ENCODE measurements around the gene ENOX2.
"Not testable (repeated sequence)": the region's sequence is repeated elsewhere in the genome, so short reads cannot be mapped to it uniquely, and the experiment has no call there.

ENOX2 gene

DNA sequence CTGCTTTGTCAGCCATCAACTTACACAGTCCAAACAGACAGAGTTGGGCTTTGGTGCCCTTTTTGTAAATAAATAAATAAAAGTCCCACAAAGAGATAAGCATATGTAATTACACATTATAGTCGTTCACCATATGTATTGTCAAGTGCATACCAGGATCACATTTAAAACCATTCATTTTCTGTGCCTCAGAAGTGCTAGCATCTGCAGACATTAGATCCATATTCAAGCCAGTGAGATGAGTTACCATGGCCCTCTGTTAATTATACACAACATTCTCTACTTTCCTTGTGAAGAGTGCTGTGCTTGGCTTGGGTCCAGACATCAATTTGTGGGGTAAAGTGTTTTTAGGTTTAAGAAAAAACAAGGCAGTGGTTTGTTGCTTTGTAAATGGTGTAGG lies 76.8 kb downstream of the ENOX2 start:
- no peak for ATAC-seq

DNA sequence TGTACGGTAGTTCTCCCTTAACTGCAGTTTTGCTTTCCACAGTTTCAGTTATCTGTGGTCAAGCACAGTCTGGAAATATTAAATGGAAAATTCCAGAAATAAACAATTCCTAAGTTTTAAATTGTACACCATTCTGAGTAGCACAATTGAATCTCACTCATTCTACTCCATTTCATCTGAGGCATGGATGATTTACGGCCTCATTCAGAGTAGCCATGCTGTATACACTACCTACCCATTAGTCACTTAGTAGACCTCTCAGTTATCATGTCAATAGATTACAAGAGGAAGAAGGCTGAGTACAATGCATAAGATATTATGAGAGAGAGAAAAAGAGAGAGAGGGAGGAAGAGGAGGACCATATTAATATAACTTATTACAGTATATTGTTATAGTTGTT lies 77.5 kb downstream of the ENOX2 start:
- no peak for ATAC-seq

DNA sequence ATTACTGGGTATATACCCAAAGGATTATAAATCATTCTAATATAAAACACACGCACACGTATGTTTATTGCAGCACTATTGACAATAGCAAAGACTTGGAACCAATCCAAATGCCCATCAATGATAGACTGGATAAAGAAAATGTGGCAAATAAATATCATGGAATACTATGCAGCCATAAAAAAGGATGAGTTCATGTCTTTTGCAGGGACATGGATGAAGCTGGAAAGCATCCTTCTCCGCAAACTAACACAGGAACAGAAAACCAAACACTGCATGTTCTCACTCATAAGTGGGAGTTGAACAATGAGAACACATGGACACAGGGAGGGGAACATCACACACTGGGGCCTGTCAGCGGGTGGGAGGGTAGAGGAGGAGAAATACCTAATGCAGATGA lies 83.6 kb downstream of the ENOX2 start:
- ATAC-seq, result not testable (repeated sequence)

DNA sequence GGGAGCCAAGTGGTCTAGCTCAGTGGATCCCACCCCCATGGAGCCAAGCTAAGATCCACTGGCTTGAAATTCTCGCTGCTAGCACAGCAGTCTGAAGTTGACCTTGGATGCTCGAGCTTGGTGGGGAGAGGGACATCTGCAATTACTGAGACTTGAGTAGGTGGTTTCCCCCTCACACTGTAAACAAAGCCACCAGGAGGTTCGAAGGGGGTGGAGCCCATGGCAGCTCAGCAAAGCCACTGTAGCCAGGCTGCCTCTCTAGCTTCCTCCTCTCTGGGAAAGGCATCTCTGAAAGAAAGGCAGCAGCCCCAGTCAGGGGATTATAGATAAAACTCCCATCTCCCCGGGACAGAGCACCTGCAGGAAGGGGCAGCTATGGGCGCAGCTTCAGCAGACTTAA lies 89.1 kb downstream of the ENOX2 start:
- ATAC-seq, result not testable (repeated sequence)

DNA sequence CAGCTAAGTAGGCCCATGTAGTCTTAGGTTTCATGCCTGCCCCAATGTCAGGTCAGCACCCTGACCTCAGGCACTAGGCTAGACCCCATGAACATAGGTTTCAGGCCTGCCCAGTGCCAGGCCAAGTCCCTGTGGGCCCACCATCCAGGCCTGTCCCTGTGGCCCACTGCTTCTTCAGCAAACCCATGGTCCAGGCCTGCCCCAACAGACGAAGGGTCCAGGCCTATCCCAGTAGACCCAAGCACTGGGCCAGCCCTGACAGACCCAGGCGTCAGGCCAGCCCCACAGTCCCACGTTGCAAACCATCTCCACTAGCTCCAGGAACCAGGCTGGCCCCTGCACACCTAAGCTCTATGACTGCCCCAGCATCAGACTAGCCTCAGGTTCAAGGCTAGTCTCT lies 92.4 kb downstream of the ENOX2 start:
- ATAC-seq, result no peak

DNA sequence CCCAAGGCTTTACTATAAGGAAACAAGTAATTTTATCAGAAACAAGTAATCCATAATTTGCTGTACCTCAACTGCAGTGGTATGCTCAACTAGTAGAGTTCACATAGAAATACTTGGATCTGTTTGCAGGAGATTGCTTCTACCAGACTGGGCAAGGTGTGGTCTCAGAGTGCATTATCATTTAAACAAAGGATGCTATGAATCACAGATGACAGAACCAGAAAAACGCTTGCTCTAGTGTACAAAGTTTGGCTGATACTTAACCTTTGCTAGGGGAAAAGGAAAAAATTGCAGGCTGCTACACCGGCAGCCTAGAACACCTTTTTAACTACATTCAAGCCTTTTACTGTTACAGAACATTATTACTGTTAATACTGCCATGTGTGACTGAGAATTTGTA lies 97.1 kb downstream of the ENOX2 start:
- no peak for ATAC-seq

DNA sequence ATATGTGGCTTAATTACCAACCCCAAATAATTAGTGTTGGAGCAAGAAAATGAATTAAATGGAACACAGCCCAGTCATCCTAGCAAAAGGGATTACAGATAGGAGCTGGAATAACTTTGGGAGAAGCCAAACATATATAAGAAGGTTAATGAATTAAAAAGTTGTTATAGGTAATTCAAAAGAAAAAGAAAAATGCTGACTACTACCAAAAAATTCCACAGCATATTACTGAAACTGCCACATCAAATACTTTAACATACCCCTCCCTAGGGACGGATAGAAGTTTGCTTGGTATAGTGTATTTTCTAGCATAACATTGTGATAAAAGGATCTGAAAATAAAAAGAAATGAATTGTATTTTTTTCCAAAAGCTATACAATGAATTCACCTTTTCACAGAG lies 99.5 kb downstream of the ENOX2 start:
- ATAC-seq, result no peak

DNA sequence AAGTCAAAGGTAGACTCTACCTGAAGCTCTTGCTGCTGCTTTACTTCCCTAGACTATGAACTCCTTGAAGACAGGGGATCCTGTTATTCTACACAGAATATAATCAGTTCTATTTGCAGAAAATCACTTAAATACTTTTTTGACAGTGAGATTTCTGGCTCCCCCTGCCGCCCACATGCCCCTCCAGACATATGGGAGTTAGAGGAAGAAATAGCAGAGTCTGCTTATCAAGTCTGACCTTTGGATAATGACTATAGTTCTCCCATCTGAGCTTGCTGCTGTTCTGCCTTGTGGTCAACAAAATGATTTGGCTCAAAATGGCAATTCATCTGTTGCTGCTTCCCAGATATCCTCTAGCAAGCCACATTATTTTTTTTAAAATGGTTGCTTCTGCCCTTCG lies 101.1 kb downstream of the ENOX2 start:
- ATAC-seq, result no peak

DNA sequence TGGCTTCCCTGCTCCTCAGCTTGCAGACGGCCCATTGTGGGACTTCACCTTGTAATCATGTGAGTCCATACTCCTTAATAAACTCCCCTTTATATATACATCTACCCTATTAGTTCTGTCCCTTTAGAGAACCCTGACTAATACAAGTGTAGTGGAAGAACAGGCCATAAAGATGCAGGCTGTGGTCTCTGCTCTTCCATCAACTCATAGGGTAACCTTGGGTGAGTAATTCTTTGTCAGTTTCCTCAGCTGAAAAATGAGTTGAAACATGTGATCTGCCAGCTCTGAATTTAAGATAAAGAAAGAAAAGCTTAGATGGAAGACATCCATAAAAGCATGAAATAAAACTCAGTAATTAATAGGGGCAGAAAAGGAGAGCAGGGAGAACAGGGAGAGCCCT lies 103.6 kb downstream of the ENOX2 start:
- no peak for ATAC-seq

DNA sequence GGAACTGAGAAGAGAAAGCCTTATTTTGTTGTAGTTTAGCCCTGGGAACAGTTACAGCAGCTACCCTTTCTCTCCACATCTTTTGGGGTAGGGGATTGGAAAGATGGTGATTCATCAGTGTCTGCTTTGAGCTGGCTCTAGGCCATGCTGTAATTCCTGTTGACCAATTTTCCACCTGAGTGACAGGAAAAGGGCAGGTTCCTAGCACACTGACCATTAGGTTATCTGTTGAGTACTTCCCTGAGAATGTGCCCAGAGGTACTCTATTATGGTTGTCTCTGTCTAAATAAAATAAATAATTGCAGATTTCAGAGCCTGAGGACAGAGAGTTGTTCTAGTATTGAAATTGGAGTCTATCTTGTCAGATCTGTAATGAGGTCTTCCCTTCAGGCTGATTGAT lies 109.0 kb downstream of the ENOX2 start:
- no peak for ATAC-seq

DNA sequence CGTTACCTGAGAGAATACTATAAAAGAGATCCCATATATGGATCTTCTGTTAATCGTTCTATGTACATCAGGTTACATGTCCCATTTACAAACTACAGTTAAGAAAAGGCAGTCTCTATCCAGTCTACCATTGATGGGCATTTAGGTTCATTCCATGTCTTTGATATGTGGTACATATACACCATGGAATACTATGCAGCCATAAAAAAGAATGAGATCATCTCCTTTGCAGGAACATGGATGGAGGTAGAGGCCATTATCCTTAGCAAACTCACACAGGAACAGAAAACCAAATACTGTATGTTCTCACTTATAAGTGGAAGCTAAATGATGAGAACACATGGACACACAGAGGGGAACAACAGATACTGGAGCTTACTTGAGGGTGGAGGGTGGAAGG lies 111.1 kb downstream of the ENOX2 start:
- not testable (repeated sequence) for ATAC-seq

DNA sequence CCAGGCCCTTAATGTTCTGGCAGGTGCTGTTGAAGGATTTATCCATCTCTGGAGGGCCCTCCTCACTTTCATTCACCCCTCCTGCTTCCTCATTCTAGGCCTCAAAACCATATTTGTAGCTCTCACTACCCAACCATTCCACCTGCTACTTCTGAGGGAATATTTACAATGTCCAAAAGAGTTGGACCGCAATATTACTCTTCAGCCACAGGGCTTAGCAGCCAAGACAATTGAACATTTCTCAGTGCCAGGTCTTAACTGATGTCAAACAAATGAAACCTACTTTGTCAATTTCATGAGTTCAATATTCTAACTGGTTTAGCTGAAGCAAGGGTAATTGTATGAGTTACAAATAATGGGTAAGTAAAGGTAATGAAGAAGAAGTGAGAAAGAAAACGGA lies 113.2 kb downstream of the ENOX2 start:
- no peak for ATAC-seq

DNA sequence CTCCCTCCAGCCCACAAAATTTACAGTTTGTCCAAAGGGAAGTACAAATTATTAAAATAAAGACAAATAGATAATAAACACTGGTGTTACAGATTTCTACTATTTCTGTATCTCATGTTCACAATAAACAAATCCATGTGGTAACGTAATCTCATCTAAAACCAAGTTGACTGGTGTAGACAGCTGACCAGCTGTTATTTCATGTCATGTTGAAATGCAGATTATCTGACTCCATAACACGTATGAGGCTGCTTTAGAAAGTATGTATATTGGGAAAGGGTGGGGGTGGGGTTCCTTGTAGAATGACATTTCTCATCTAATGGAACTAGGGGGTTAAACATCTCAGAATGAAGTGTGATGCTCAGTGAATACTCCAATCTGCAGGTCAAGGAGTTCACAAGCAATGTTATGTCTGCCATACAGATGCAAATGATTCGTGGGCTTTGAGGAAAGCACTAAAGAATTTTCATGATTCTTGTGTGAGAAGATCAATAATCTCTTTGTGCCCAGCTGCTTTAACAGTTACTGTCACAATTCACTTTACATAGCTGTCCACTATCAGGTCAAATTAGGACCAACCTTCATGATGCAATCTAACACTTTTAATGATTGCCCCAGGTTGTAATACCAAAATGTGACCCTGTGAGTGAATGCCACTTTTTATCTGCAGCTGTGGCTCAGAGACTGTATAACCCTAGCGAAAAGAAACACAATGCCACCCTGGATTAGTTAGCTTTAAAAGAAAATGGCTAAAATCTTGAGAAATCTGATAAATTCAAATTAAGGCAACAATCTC lies 114.0 kb downstream of the ENOX2 start:
- no peak for ATAC-seq

DNA sequence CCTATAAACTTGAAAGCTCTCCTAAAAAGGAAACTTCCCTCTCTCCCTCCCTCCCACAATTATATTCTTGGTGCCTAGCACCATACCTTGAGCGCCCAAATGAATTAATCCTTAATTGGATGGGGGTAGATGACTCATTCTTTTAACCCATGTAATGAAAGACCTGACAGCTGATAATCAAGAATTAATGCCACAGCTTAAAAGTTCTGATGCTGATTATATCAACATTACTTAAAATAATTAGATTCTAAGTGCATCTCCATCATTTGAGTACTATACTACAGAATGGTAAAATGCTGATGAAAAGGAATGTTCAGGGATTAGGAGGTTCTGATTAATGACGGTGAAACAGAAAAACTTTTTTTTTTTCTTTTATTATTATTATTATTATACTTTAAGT lies 117.0 kb downstream of the ENOX2 start:
- no peak for ATAC-seq

DNA sequence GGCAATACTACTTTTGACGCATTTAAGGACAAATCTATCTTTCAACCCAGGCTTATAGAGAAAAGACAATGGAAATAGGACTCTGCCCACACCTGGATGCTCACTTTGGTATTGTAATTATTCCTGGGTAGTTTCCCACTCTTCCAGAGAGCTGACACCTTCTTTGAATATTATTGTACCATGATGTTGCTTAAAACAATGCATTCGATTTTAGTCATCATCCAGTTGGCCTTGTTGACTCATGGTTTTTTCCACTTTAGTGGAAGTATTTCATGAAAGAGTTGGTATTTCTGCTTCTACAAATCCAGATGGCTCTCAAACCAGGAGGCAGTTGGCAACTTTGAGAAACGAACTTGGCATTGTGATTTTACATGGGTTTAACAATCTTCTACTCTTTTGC lies 124.2 kb downstream of the ENOX2 start:
- no peak for ATAC-seq

DNA sequence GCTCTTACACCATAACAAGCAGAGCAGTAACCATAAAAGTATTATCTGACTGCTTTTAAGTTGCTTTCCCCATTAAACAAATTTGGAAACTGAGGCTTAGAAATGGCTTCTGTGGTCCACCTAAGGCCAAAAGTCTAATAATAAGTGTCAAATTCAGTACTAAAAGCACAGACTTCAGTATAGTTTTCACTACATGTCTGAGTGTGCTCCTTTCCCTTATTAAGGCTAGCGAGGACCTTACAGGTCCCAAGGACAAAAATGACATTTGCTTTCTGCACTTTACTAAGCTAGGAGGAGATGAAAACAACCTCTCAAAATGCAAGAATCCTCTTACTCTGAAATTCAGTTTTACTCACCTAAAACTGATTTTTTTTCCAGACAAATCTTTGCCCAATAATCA lies 127.2 kb downstream of the ENOX2 start:
- ATAC-seq, result no peak

DNA sequence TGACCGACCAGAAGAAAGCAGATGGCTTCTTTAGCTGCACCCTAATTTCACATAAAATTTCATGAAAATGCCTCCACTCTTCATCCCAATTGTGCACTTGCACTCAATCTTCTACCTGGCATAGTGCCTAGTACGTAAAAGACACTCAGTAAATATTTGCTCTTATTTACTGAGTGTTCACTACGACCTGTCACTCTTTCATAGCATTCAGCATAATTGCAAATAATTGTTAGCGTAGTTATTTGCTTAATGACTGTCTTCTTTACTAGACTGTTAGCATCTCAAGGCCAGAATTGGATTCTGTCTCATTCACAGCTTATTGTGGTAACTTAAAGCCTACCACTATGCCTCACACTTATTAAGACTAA lies 130.2 kb downstream of the ENOX2 start:
- no peak for ATAC-seq

DNA sequence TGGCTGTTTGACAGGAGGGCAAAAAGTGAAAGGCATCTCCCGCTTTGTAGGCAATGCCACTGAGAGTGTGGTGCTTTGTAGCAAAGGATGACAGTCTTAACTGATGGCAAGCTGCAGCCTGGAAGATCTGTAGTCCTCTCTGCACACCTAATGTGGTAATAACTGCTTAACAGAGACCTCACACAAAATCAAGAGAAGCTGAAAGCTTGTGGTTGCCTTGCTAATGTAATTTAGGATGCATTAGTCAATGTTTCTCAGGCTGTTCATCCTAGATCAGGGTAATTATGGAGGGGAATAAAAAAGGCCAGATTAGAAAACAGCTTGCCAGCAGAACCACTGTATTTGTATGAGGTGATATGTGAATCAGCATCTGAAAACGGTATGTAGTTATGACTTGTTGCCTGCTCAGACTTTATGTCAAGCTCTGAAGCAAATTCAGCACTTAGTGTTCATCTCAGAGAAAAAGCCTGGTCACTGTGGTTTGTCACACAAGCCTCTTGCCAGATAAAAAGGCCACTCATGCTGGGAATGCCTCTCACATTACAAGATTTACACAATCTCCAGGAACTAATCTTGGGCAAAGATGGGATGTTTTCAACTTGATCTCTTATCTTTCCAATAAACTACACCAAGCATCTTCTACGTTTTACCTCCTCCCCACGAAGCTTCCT lies 130.8 kb downstream of the ENOX2 start:
- ATAC-seq, result no peak

DNA sequence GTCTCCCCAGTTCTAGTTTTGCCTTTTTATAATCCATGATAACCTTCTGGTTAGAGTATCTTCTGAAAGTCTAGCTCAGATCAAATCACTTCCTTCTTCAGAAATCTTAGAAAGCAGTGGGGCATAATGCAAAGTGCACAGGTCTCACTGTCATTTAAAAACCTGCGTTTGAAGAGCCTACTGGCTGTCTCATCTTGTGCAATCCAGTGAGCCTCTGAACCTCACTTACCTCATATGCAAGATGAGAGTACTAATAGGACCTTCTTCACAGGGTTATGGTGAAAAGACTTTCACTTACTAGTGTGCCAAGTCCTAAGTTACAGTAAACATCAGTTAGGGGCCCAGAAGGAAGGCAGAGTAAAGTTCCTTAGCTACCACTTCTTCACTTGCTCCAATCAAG lies 131.4 kb downstream of the ENOX2 start:
- ATAC-seq, result no peak

DNA sequence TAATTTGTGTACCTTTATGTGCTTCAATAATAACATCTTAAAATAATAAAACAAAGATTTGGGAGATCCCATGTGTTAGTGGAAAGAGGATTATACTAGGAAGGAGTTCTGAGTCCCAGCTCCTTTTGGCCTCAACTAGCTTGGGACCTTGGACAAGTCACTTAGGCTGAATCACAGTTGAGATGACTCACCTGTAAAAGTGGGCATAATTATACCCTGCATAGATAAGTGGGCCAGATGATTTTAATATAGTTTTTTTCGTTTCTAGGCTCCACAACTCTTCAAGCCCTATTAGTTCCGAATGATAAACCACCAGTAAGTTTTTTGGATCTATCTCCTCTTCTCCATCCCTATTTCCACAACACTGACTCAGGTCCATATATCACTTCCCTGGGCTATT lies 131.8 kb downstream of the ENOX2 start:
- ATAC-seq, result no peak

DNA sequence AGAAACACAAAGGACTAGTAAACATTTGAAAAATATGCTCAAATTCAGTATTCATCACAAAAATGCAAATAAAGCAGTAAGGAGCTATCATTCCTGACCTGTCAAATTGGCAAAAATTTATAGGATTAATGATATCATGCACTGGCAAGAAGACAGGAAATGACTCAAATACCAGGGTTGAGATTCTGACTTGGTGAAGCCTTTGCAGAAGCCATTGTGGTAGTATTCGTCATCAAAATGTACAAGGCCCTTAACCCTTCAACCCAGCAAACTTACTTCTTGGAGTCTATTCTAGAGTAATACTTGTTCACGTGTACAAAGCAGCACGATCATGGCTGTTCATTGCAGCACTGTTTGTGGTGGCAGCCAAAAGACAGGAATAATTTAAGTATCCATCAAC lies 132.4 kb downstream of the ENOX2 start:
- ATAC-seq, result peak in 1 of 2 donors; percentile 38

DNA sequence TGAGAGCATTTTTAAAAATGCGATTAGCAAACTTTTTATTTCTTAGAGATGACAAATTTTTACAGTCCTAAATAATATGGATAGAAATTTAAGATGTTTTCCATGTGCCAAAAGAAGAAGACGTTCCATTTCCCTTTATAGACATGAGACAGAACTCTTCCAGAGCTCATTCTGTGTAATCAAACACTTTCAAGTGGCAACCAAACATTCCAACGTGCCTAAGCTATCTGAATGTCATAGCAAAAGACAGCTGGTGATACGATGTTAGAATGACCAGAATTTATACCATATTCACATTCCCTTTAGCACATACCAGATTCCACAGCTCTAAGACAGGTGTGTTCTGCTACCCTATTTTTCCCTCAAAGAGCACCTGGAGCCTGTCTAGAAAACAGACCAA lies 133.2 kb downstream of the ENOX2 start:
- ATAC-seq, result no peak

DNA sequence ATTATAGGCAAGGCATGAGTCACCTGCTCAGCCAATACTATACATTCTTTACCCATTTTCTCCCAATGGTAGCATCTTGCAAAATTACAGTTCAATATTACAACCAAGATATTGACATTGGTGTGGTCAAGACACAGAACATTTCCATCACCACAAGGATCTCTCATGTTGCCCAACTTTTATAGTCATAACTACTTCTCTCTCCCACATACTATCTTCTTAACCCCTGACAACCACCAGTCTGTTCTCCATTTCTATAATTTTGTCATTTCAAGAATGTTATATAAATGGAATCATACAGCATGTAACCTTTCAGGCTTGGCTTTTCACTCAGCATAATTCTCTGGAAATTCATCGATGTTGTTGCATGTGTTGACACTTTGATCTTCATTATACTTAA lies 144.9 kb downstream of the ENOX2 start:
- no peak for ATAC-seq

DNA sequence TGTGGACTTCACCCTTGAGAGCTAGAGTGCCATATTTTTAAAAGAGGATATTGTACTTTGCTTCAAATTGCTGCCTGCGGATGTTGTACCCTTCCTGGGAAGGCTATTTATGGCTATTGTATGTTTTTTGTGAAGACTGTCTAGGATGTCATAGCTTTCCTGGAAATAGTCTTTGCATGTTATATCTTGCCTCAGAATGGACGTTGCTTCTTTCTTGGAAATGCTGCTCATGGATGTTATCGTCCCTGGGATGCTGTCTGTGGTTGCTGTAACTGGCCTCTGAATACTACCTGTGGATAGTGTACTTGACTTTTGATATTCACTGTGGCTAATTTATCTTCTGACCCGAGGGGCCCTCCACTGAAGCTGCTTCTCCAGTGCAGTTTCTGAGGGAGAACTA lies 146.8 kb downstream of the ENOX2 start:
- ATAC-seq, result no peak

DNA sequence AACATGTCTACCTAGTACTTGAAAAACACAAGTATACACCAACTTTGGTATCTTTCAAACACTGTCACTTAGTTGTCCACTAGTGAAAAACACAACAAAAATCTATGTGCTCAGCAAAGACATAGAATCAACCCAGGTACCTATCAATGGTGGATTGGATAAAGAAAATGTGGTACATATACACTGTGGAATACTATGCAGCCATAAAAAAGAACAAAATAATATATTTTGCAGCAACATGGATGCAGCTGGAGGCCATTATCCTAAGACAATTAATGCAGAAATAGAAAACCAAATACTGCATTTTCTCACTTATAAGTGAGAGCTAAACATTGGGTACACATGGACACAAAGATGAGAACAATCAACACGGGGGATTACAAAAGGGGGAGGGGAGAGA lies 148.7 kb downstream of the ENOX2 start:
- no peak for ATAC-seq

All from activated CD4-positive, CD25-positive, alpha-beta regulatory T cell treated with anti-CD3 and anti-CD28 coated beads, Interleukin-2, amount 50 U/mL, for 24 hours (primary cell).